ENCODE results near the gene LRRC23.

Gene LRRC23

GRCh38 chr12:6959805-6960592 is 55.4 kb downstream of the LRRC23 start:
- DNase-seq = no peak

GRCh38 chr12:6960593-6961277 is 56.1 kb downstream of the LRRC23 start:
- no peak for DNase-seq

- no peak for DNase-seq
Observed at GRCh38 chr12:6961278-6961694, 56.7 kb downstream of the LRRC23 start.

- peak; percentile 86 for DNase-seq
Observed at GRCh38 chr12:6961695-6962284, 57.2 kb downstream of the LRRC23 start.

- DNase-seq = peak; percentile 82
Observed at GRCh38 chr12:6962285-6963015, 57.8 kb downstream of the LRRC23 start.

- DNase-seq = peak; percentile 93
Observed at GRCh38 chr12:6963016-6963731, 58.6 kb downstream of the LRRC23 start.
